Tongue (tissue), 2 donors: ENCODE measurements around the gene TMEM41B. TPM values are rescaled to one million over a fixed set of nuclear protein-coding genes. Genes with fewer than 3 reads are reported as not detected.

Experiments used
- DNase-seq: peaks from one replicate; pipeline ENCODE4 v3.0.0-alpha.2; 2015
- total RNA-seq: library from RNA; depleted of rRNA; stranded (reverse); fragments of >200 nt; gene quantifications from one replicate; pipeline ENCODE4 v1.2.3, GENCODE V29; 2014

The TMEM41B gene
- total RNA-seq, 1 donor from 2014 or later, result 54.6 TPM

- DNase-seq, result no peak
Observed at GRCh38 chr11:9310485-9311090, 3.8 kb downstream of the TMEM41B start.

- DNase-seq, result no peak
Observed at GRCh38 chr11:9304178-9304577, 10.2 kb downstream of the TMEM41B start.

- no peak for DNase-seq
Observed at GRCh38 chr11:9302448-9302847, 11.9 kb downstream of the TMEM41B start.

- DNase-seq, result no peak
Observed at GRCh38 chr11:9301720-9302119, 12.7 kb downstream of the TMEM41B start.

- no peak for DNase-seq
Observed at GRCh38 chr11:9293646-9294045, 20.7 kb downstream of the TMEM41B start.

GRCh38 chr11:9285850-9286587 lies 28.4 kb downstream of the TMEM41B start:
- DNase-seq, result no peak

- peak; percentile 59 for DNase-seq
Observed at GRCh38 chr11:9280655-9281301, 33.6 kb downstream of the TMEM41B start.

- DNase-seq, result no peak
Observed at GRCh38 chr11:9277176-9277575, 37.2 kb downstream of the TMEM41B start.

- no peak for DNase-seq
Observed at GRCh38 chr11:9276571-9276970, 37.8 kb downstream of the TMEM41B start.

GRCh38 chr11:9274499-9275258 lies 39.7 kb downstream of the TMEM41B start:
- peak; percentile 63 for DNase-seq

GRCh38 chr11:9273376-9274336 lies 40.7 kb downstream of the TMEM41B start:
- no peak for DNase-seq

- no peak for DNase-seq
Observed at GRCh38 chr11:9269492-9270013, 44.8 kb downstream of the TMEM41B start.

- DNase-seq, result no peak
Observed at GRCh38 chr11:9267680-9268079, 46.7 kb downstream of the TMEM41B start.

- no peak for DNase-seq
Observed at GRCh38 chr11:9266926-9267325, 47.5 kb downstream of the TMEM41B start.

GRCh38 chr11:9266132-9266736 lies 48.2 kb downstream of the TMEM41B start:
- DNase-seq, result no peak

GRCh38 chr11:9265211-9266131 lies 48.9 kb downstream of the TMEM41B start, which contains the start of gene DENND5A:
TSS of gene DENND5A (minus strand) at chr11:9265350. CDS start at chr11:9265069, 281 bp downstream.
- DNase-seq, result peak; percentile 96

GRCh38 chr11:9264316-9265210 lies 49.8 kb downstream of the TMEM41B start:
- DNase-seq, result peak; percentile 90

- no peak for DNase-seq
Observed at GRCh38 chr11:9263840-9264315, 50.5 kb downstream of the TMEM41B start.
